Peyer's patch (tissue), 4 donors: ENCODE results near the gene DHRS3. TPM values are rescaled to one million over a fixed set of nuclear protein-coding genes. Genes with fewer than 3 reads are reported as not detected.

ENCODE experiments used
- DNase-seq, 3 donors: peaks; one replicate each; pipeline ENCODE4 v3.0.0-alpha.2; 2017 to 2019
- H3K27ac ChIP-seq, 4 donors: fragments of 200-600 bp; sonication (generic); one replicate each; pipeline ENCODE4 v1.5.1; 2016 to 2019
- H3K27me3 ChIP-seq, 2 donors: fragments of 200-600 bp; sonication (generic); one replicate each; pipeline ENCODE4 v1.5.1; 2019
- H3K36me3 ChIP-seq, 3 donors: fragments of 200-600 bp; sonication (generic); one replicate each; pipeline ENCODE4 v1.5.1; 2016 to 2019
- H3K4me1 ChIP-seq, 4 donors: fragments of 200-600 bp; sonication (generic); one replicate each; pipeline ENCODE4 v1.5.1; 2016 to 2019
- H3K4me3 ChIP-seq, 4 donors: fragments of 200-600 bp; sonication (generic); 1 replicate in 3 of 4; 2 replicates in 1 of 4; pipeline ENCODE4 v1.5.1; 2016 to 2019; ENCODE audit warnings: mild to moderate bottlenecking in 1 of 4
- H3K9me3 ChIP-seq, 4 donors: fragments of 200-600 bp; sonication (generic); one replicate each; pipeline ENCODE4 v1.5.1; 2016 to 2019; ENCODE audit warnings: mild to moderate bottlenecking in 1 of 4
- CTCF ChIP-seq, 6 experiments: fragments of 450-650 bp in 4 of 6; fragments of 200-600 bp in 2 of 6; sonication (generic) in 1 of 6; IDR thresholded peaks; one replicate each; pipeline ENCODE4 v1.5.1; 2017 to 2019; ENCODE audit warnings: antibody characterized with exemption in 6 of 6, mild to moderate bottlenecking in 3 of 6, moderate library complexity in 1 of 6
- POLR2A ChIP-seq, 2 donors: fragments of 450-650 bp; IDR thresholded peaks; one replicate each; pipeline ENCODE4 v1.5.1; 2017; ENCODE audit warnings: antibody characterized with exemption in 2 of 2, mild to moderate bottlenecking in 2 of 2, moderate library complexity in 2 of 2
- total RNA-seq, 4 donors: library from RNA; depleted of rRNA; stranded (reverse); fragments of >200 nt; gene quantifications; one replicate each; pipeline ENCODE4 v1.1.0, GENCODE V29; 2016

The DHRS3 gene
- total RNA-seq, 4 donors from 2014 or later: 34.7 to 179 (median 108) TPM

GRCh38 chr1:12582649-12583048, 35.4 kb downstream of the DHRS3 start:
- DNase-seq: no peak
- no peak for TF ChIP-seq CTCF (IDR thresholded peaks at IDR 0.05)
- no peak for TF ChIP-seq POLR2A (IDR thresholded peaks at IDR 0.05)

DNA sequence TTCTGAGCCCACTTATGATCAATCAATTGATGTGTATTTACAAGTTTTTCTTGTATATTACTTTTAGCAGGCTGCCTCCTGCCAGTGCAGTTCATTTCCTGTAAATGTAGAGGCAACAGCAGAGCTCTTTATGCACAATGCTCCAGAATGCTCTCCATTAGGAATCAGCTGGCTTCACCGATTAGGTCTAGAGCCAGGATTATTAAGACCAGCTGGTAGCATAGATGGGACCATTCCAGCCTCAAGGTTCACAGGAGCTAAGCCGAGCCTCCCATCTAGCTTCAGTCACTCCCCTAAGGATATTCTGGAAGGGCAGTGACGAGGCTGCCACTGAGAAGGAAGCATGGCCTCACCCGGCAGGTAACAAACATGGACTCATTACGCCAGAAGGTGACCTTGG, 36.8 kb downstream of the DHRS3 start:
- Histone ChIP-seq H3K27ac (no peak overlapping the region), H3K27me3 (no peaks in the 10 kb centered on the region), H3K9me3 (no peaks in the 10 kb centered on the region), H3K4me1 (no peaks in the 10 kb centered on the region), H3K36me3 (peaks cover 0 to 58% (median 0%) of the 10 kb centered on the region in 3 donors), H3K4me3 (no peak overlapping the region)
- no peak for DNase-seq
- no peak for TF ChIP-seq CTCF (IDR thresholded peaks at IDR 0.05)
- no peak for TF ChIP-seq POLR2A (IDR thresholded peaks at IDR 0.05)

More at GRCh38 chr1:12582649-12583048, 35.4 kb downstream of the DHRS3 start:
- H3K4me3 ChIP-seq: no peak overlapping the region
- no peaks in the 10 kb centered on the region for H3K4me1 ChIP-seq
- H3K27me3 ChIP-seq: no peaks in the 10 kb centered on the region
- no peak overlapping the region for H3K27ac ChIP-seq
- no peaks in the 10 kb centered on the region for H3K9me3 ChIP-seq
- peaks cover 0 to 50% (median 0%) of the 10 kb centered on the region in 3 donors for H3K36me3 ChIP-seq

DNA sequence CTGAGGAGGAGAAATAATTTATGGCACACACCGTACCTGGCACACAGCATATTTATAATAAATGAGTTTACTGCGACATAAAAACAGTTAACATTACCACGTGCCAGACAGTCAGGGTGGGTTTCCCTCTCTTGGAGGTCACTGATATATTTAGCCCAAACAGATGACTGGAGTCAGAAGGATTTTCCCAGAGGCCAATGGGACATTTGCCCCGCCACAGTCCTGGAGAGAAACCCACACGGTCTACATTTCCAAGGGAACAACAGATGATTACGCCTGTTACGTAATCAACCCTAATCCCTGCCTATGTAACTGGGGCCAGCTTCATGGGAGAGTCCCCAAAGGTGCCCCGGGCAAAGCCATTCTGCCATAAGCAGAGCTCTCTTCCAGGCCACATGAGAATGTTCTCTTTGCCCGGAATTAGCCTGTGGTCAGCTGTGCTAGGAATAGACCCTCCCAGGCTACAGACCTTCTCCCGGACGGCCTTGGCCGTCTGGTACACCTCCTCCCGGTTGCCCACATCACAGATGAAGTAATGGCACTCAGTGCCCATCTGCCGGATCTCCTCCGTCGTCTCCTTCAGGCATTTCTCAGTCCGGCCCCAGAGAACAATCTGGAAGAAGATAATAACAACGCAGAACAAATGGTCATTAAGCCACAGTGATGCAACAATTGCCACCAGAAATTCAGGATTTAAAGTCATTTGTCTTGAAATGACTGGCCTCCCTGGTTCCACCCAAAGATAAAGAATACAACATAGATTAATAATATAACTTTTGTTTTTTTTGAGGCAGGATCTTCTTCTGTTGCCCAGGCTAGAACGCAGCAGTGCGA, 37.7 kb downstream of the DHRS3 start:
- no peak for DNase-seq
- TF ChIP-seq CTCF (IDR thresholded peaks at IDR 0.05) (no peak), POLR2A (IDR thresholded peaks at IDR 0.05) (no peak)
- Histone ChIP-seq H3K4me1 (no peaks in the 10 kb centered on the region), H3K9me3 (no peaks in the 10 kb centered on the region), H3K27ac (peak overlapping the region in 1 of 4 donors; percentile 50), H3K4me3 (no peak overlapping the region), H3K36me3 (peaks cover 0 to 51% (median 0%) of the 10 kb centered on the region in 3 donors), H3K27me3 (no peaks in the 10 kb centered on the region)

DNA sequence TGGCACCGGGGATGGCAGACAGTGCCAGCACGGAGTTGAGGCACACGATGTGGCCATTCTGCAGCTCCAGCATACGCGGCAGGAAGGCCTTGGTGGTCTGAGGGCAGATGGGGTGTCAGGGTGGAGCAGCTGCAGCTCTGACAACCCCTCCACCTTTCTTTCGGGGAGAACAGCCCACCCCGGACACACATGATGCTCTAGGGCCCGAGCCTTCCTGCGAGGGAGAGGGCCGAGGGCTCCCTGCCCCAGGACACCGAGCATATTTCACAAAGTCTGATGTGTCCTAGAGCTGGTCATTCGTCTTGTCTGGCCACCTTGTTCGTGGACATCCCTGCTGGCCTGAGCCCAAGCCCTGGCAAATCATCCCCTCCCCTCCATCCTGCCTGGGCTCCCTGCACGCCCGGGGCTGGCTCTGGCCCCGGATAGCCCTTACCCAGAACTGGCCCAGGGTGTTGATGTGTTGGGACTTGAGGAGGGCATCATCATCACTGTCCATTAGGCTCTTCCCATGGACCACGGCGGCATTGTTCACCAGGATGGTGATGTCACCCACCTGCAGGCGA, 39.1 kb downstream of the DHRS3 start:
- DNase-seq: no peak
- H3K4me3 ChIP-seq: no peak overlapping the region
- H3K27ac ChIP-seq: no peak overlapping the region
- TF ChIP-seq CTCF (IDR thresholded peaks at IDR 0.05): no peak
- no peak for TF ChIP-seq POLR2A (IDR thresholded peaks at IDR 0.05)
- H3K36me3 ChIP-seq: peaks cover 0 to 57% (median 0%) of the 10 kb centered on the region in 3 donors
- H3K27me3 ChIP-seq: no peaks in the 10 kb centered on the region
- H3K4me1 ChIP-seq: no peaks in the 10 kb centered on the region
- H3K9me3 ChIP-seq: no peaks in the 10 kb centered on the region

DNA sequence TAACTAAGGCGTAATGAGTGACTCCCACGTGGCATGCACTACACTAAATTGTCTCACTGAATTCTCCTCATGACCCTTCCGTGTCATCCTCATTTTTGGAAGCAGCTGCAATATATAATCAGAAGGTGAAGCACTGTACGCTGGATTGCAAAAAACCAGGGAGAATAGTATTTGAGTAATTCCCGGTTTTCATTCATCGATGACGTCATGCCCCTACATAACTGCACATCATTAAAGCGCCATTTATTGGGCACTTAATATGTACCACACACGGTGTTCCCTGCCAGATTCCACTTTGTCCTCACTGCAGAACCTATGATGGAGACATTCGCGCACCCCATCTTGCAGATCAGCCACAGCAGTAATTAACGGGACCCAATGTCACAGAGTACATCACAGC, 41.0 kb downstream of the DHRS3 start:
- DNase-seq: no peak
- no peak overlapping the region for H3K27ac ChIP-seq
- no peaks in the 10 kb centered on the region for H3K4me1 ChIP-seq
- H3K36me3 ChIP-seq: peaks cover 0 to 76% (median 0%) of the 10 kb centered on the region in 3 donors
- TF ChIP-seq POLR2A (IDR thresholded peaks at IDR 0.05): no peak
- no peak for TF ChIP-seq CTCF (IDR thresholded peaks at IDR 0.05)
- no peaks in the 10 kb centered on the region for H3K27me3 ChIP-seq
- no peak overlapping the region for H3K4me3 ChIP-seq
- no peaks in the 10 kb centered on the region for H3K9me3 ChIP-seq
